Stimulated activated CD4-positive, alpha-beta T cell treated with anti-CD3 and anti-CD28 coated beads, Interleukin-2, amount 100 ng/mL, for 48 hours (primary cell): ENCODE measurements around the gene CHEK1.
"Not testable (repeated sequence)": the region's sequence is repeated elsewhere in the genome, so short reads cannot be mapped to it uniquely, and the experiment has no call there.

Experiments used
- DNase-seq, 2 donors: peaks; one replicate each; pipeline ENCODE4 v3.0.0-alpha.2; 2020

The CHEK1 gene

DNA sequence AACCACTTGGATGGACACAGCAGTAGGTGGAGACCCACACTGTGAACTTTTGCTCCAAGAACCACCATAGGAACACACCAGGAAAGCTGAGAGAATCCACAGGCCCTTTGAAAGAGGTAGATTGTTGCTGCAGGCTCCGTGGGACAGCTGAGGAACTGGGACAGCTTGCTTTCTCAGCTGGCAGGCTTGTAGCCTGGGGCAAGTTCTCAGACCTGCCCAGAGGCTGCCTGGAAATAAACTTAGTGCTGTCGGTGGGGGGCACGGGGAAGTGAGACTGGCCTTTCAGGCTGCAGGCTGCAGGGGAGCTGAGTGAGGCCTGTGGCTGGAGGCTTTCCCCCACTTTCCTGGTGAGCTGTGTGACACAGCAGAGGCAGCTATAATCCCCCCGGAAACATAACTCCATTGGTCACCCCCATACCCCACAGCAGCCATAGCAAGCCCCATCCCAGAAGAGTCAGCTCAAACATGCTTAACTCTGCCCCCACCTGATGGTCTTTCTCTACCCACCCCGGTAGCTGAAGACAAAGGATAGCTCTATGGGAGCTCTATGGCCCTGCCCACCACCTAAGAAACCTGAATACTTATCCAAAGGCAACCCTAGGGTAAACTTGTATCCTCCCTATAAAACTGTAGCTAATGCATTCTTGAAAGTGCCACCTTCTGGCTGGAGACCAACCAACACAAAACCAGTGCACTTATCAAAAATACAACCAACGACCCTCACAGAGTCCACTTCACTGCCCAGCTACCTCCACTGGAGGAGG, 77.1 kb downstream of the CHEK1 start:
- no peak for DNase-seq

DNA sequence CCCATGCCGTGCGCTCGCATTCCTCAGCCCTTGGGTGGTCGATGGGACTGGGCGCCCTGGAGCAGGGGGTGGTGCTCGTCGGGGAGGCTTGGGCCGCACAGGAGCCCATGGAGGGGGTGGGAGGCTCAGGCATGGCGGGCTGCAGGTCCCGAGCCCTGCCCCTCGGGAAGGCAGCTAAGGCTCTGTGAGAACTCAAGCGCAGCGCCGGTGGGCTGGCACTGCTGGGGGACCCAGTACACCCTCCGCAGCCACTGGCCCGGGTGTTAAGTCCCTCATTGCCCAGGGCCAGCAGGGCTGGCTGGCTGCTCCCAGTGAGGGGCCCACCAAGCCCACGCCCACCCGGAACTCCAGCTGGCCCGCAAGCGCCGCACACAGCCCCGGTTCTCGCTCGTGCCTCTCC, 79.7 kb downstream of the CHEK1 start:
- not testable (repeated sequence) for DNase-seq

DNA sequence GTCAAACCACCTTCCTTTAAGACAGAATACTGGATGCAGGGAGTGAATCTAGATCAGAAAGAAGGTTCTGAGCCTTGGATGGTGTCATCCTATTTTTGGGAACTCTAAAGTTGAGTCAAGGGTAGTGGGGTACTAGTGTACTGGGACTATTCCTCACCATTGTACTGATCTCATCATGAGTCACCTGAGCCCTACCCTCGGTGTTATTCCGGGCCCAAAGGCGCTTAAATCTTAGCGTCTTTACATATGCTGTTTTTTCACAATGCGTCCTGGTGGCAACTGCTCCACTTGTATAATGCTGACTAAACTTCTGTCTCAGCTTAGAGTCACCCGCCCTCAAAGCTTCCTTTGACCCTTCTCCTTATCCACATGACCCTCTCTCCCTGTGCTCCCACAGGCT, 95.8 kb downstream of the CHEK1 start:
- DNase-seq = no peak

DNA sequence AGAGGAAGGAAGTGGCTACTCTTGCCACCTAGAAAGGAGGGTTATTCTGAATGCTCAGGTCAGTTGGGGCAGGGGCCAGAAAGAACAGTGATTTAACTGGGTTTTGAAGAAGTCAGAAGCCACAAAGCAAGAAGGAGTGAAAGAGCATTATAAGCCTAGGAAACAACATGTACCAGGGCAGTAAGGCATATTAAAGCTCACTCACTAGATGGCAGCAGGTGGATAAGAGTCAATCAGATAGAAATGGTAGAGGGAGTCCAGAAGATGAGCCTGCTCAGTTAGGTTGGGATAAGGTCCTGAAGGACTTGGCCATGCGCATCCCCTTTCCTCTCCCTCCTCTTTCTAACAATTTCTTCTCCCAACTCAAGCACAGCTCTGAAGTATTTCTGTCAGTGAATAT, 99.2 kb downstream of the CHEK1 start:
- DNase-seq = no peak
